Measurements from ENCODE around the gene KNDC1.
"Not testable (repeated sequence)": the region's sequence is repeated elsewhere in the genome, so short reads cannot be mapped to it uniquely, and the experiment has no call there.

The KNDC1 gene

GRCh38 chr10:133230387-133231195, 70.6 kb downstream of the KNDC1 start:
- DNase-seq (ENCODE audit: extremely low spot score) = peak; percentile 78
- POLR2A ChIA-PET = interaction anchor here (0.7 kb wide), 1 partner anchor 12 kb away, joined by 3 read pairs; no protein-coding TSS in a partner anchor
- CTCF ChIA-PET = no interaction called here
- TF ChIP-seq, protein P1, sequence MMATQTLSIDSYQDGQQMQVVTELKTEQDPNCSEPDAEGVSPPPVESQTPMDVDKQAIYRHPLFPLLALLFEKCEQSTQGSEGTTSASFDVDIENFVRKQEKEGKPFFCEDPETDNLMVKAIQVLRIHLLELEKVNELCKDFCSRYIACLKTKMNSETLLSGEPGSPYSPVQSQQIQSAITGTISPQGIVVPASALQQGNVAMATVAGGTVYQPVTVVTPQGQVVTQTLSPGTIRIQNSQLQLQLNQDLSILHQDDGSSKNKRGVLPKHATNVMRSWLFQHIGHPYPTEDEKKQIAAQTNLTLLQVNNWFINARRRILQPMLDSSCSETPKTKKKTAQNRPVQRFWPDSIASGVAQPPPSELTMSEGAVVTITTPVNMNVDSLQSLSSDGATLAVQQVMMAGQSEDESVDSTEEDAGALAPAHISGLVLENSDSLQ (IDR thresholded peaks at IDR 0.05) = no peak
- TF ChIP-seq FOXA1 (IDR thresholded peaks at IDR 0.05) (no peak), TARDBP (IDR thresholded peaks at IDR 0.05) (no peak), HDGF (IDR thresholded peaks at IDR 0.05; ENCODE audit: borderline replicate concordance) (no peak), LEF1 (IDR thresholded peaks at IDR 0.05; ENCODE audit: borderline replicate concordance) (no peak), L3MBTL2 (conservative IDR thresholded peaks at IDR 0.05) (no peak), BHLHE40 (IDR thresholded peaks at IDR 0.05; ENCODE audit: borderline replicate concordance) (no peak), NFRKB (IDR thresholded peaks at IDR 0.05) (no peak), ZNF384 (IDR thresholded peaks at IDR 0.05) (no peak), FOXM1 (IDR thresholded peaks at IDR 0.05; ENCODE audit: borderline replicate concordance) (no peak), FOXK2 (IDR thresholded peaks at IDR 0.05) (no peak), SUZ12 (IDR thresholded peaks at IDR 0.05) (no peak), SP1 (IDR thresholded peaks at IDR 0.05) (no peak), ARNT (IDR thresholded peaks at IDR 0.05) (no peak), ELF4 (IDR thresholded peaks at IDR 0.05) (no peak), CTBP1 (IDR thresholded peaks at IDR 0.05; ENCODE audit: borderline replicate concordance) (no peak)

- CTCF ChIA-PET = no interaction called here
- no peak for DNase-seq (ENCODE audit: extremely low spot score)
- POLR2A ChIA-PET = no interaction called here
- no peak for TF ChIP-seq L3MBTL2 (conservative IDR thresholded peaks at IDR 0.05)
- TF ChIP-seq HDGF (IDR thresholded peaks at IDR 0.05; ENCODE audit: borderline replicate concordance) = no peak
- no peak for TF ChIP-seq CTBP1 (IDR thresholded peaks at IDR 0.05; ENCODE audit: borderline replicate concordance)
- no peak for TF ChIP-seq ZNF384 (IDR thresholded peaks at IDR 0.05)
- TF ChIP-seq SUZ12 (IDR thresholded peaks at IDR 0.05) = no peak
- TF ChIP-seq, protein P1 (IDR thresholded peaks at IDR 0.05) = no peak
- no peak for TF ChIP-seq FOXK2 (IDR thresholded peaks at IDR 0.05)
- no peak for TF ChIP-seq FOXM1 (IDR thresholded peaks at IDR 0.05; ENCODE audit: borderline replicate concordance)
- no peak for TF ChIP-seq BHLHE40 (IDR thresholded peaks at IDR 0.05; ENCODE audit: borderline replicate concordance)
- TF ChIP-seq SP1 (IDR thresholded peaks at IDR 0.05) = no peak
- TF ChIP-seq ELF4 (IDR thresholded peaks at IDR 0.05) = no peak
- no peak for TF ChIP-seq LEF1 (IDR thresholded peaks at IDR 0.05; ENCODE audit: borderline replicate concordance)
These were observed 71.4 kb downstream of the KNDC1 start for GRCh38 chr10:133231244-133231945.

GRCh38 chr10:133231946-133232574, 72.0 kb downstream of the KNDC1 start:
- TF ChIP-seq ELF4 (IDR thresholded peaks at IDR 0.05) = no peak
- TF ChIP-seq L3MBTL2 (conservative IDR thresholded peaks at IDR 0.05) = no peak
- TF ChIP-seq, protein P1 (IDR thresholded peaks at IDR 0.05) = no peak
- TF ChIP-seq SP1 (IDR thresholded peaks at IDR 0.05) = no peak
- TF ChIP-seq FOXA1 (IDR thresholded peaks at IDR 0.05) = no peak
- no peak for TF ChIP-seq ZNF384 (IDR thresholded peaks at IDR 0.05)
- no peak for TF ChIP-seq FOXK2 (IDR thresholded peaks at IDR 0.05)
- no peak for TF ChIP-seq LEF1 (IDR thresholded peaks at IDR 0.05; ENCODE audit: borderline replicate concordance)
- no peak for TF ChIP-seq FOXM1 (IDR thresholded peaks at IDR 0.05; ENCODE audit: borderline replicate concordance)
- TF ChIP-seq TARDBP (IDR thresholded peaks at IDR 0.05) = no peak
- no peak for TF ChIP-seq SUZ12 (IDR thresholded peaks at IDR 0.05)
- TF ChIP-seq NFRKB (IDR thresholded peaks at IDR 0.05) = no peak
- no peak for TF ChIP-seq CTBP1 (IDR thresholded peaks at IDR 0.05; ENCODE audit: borderline replicate concordance)
- no peak for TF ChIP-seq HDGF (IDR thresholded peaks at IDR 0.05; ENCODE audit: borderline replicate concordance)
- TF ChIP-seq ARNT (IDR thresholded peaks at IDR 0.05) = no peak
- POLR2A ChIA-PET = no interaction called here
- CTCF ChIA-PET = no interaction called here
- DNase-seq (ENCODE audit: extremely low spot score) = no peak

- CTCF ChIA-PET, POLR2A ChIA-PET: not testable (repeated sequence)
These were observed 74.8 kb downstream of the KNDC1 start for GRCh38 chr10:133234796-133235195.

DNA sequence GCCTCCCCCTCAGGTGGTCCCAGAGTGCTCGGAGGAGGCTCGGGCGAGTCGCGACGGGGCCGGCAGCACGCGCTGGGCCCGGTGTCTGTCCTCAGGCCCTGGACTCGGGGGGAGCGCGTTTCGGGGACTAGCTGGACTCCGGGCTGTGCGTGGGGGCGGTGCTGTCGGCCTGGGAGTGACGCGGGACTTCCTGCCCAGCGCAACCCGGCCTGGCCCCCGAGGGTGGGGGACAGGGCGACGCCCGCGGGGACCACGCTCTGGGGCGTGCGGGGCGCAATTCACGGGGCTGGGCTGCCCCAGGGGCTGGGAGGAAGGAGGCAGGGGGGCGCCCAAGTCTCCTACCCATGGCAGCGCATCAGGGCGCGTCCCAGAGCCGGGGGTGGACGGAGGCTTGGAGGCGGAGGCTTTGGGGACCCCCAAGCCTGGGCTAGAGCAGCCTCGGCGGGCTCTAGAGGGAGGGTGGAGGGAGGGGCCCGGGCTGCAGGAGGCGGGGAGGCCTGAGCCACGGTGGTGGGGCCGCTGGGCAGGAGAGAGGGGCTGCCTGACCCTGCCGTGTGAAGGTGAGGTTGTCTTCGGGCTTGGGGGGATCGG, 75.3 kb downstream of the KNDC1 start:
- no peak for TF ChIP-seq LEF1 (IDR thresholded peaks at IDR 0.05; ENCODE audit: borderline replicate concordance)
- no peak for TF ChIP-seq NFRKB (IDR thresholded peaks at IDR 0.05)
- TF ChIP-seq SUZ12 (IDR thresholded peaks at IDR 0.05) = no peak
- TF ChIP-seq ELF4 (IDR thresholded peaks at IDR 0.05) = no peak
- no peak for TF ChIP-seq SP1 (IDR thresholded peaks at IDR 0.05)
- no peak for TF ChIP-seq FOXM1 (IDR thresholded peaks at IDR 0.05; ENCODE audit: borderline replicate concordance)
- TF ChIP-seq TARDBP (IDR thresholded peaks at IDR 0.05) = no peak
- TF ChIP-seq ARNT (IDR thresholded peaks at IDR 0.05) = no peak
- TF ChIP-seq, protein P1 (IDR thresholded peaks at IDR 0.05) = no peak
- TF ChIP-seq L3MBTL2 (conservative IDR thresholded peaks at IDR 0.05) = no peak
- TF ChIP-seq BHLHE40 (IDR thresholded peaks at IDR 0.05; ENCODE audit: borderline replicate concordance) = no peak
- TF ChIP-seq FOXK2 (IDR thresholded peaks at IDR 0.05) = no peak
- TF ChIP-seq CTBP1 (IDR thresholded peaks at IDR 0.05; ENCODE audit: borderline replicate concordance) = no peak
- no peak for TF ChIP-seq HDGF (IDR thresholded peaks at IDR 0.05; ENCODE audit: borderline replicate concordance)
- no peak for TF ChIP-seq ZNF384 (IDR thresholded peaks at IDR 0.05)
- no peak for TF ChIP-seq FOXA1 (IDR thresholded peaks at IDR 0.05)
- ChIA-PET CTCF (no interaction called here), POLR2A (no interaction called here)
- no peak for DNase-seq (ENCODE audit: extremely low spot score)

More at GRCh38 chr10:133234796-133235195, 74.8 kb downstream of the KNDC1 start:
- DNase-seq (ENCODE audit: extremely low spot score) = not testable (repeated sequence)

All from HEK293T (cell line).